Heart left ventricle (tissue), 16 donors: ENCODE data around the gene ZFP91. TPM values are rescaled to one million over a fixed set of nuclear protein-coding genes. Genes with fewer than 3 reads are reported as not detected.

ENCODE experiments used
- ATAC-seq, 4 donors: fragments of 200-7000 bp; cut with Tn5 transposase; one replicate each; pipeline ENCODE4 v1.9.1; 2020 to 2022; ENCODE audit warnings: moderate library complexity in 4 of 4, mild to moderate bottlenecking in 3 of 4, moderate number of reproducible peaks in 1 of 4
- DNase-seq, 5 donors: peaks; one replicate each; pipeline ENCODE4 v3.0.0-alpha.2; 2020
- H3K27ac ChIP-seq, 12 donors: fragments of 200-600 bp; sonication (generic) in 4 of 12; one replicate each; pipeline versions ENCODE4 v1.5.0 to v1.8.0; 2016 to 2022; ENCODE audit warnings: mild to moderate bottlenecking in 2 of 12
- H3K27me3 ChIP-seq, 9 donors: fragments of 200-600 bp; sonication (generic) in 2 of 9; one replicate each; pipeline versions ENCODE4 v1.5.1 to v1.8.0; 2016 to 2022; ENCODE audit warnings: mild to moderate bottlenecking in 3 of 9
- H3K36me3 ChIP-seq, 9 donors: fragments of 200-600 bp; sonication (generic) in 2 of 9; one replicate each; pipeline versions ENCODE4 v1.5.0 to v1.8.0; 2018 to 2022; ENCODE audit warnings: mild to moderate bottlenecking in 2 of 9
- H3K4me1 ChIP-seq, 12 donors: fragments of 200-600 bp; sonication (generic) in 4 of 12; one replicate each; pipeline versions ENCODE4 v1.5.0 to v1.8.0; 2016 to 2022; ENCODE audit warnings: mild to moderate bottlenecking in 3 of 12
- H3K4me3 ChIP-seq, 12 donors: fragments of 200-600 bp; sonication (generic) in 4 of 12; one replicate each; pipeline versions ENCODE4 v1.5.0 to v1.8.0; 2017 to 2022; ENCODE audit warnings: mild to moderate bottlenecking in 9 of 12, moderate library complexity in 4 of 12
- H3K9me3 ChIP-seq, 12 donors: fragments of 200-600 bp; sonication (generic) in 4 of 12; one replicate each; pipeline versions ENCODE4 v1.5.0 to v1.8.0; 2016 to 2022; ENCODE audit warnings: mild to moderate bottlenecking in 1 of 12
- POLR2A ChIP-seq, 2 donors: fragments of 450-650 bp; IDR thresholded peaks; one replicate each; pipeline ENCODE4 v1.6.1; 2017; ENCODE audit warnings: antibody characterized with exemption in 2 of 2, mild to moderate bottlenecking in 2 of 2, moderate library complexity in 2 of 2
- WGBS, 4 donors: extraction: QIAGEN DNeasy Blood & Tissue Kit in 2 of 4; methylation state at CpG; one replicate each; pipeline versions ENCODE4 v1.1.5 to v1.1.7; 2013 to 2018; 5-methylcytosine and 5-hydroxymethylcytosine counted together
- intact Hi-C, 10 donors: fragments of 100-400 bp; cut with DNase I; formaldehyde crosslinking; loops; one replicate each; pipeline versions ENCODE4 v1.11.1 to v1.14.2; 2022
- polyA plus RNA-seq, 2 donors: library from polyadenylated mRNA; stranded (reverse); fragments of 200-250 nt; gene quantifications; one replicate each; pipeline ENCODE4 v1.2.3, GENCODE V29; 2013
- total RNA-seq, 9 donors: library from RNA; depleted of rRNA in 2 of 9; stranded (reverse); fragments of >200 nt in 2 of 9; fragmentation: NEBNext Ultra II Directional in 3 of 9; extraction: Animal tissue kit (Norgen Biotek cat#: 25700) in 3 of 9; gene quantifications; one replicate each; pipeline versions ENCODE4 v1.1.0 to v1.2.4, GENCODE V29; 2016 to 2023
- TF ChIP-seq, protein P1 (sequence below), 12 donors: fragments of 200-600 bp; sonication (generic) in 4 of 12; IDR thresholded peaks; one replicate each; pipeline versions ENCODE4 v1.5.0 to v1.8.0; 2018 to 2022; ENCODE audit warnings: antibody characterized with exemption in 12 of 12, mild to moderate bottlenecking in 5 of 12
- donor health status: ischemic (EF 13 %, LVEDD 7.1; RV severe dilation, severe dysfunction).
- donor health status: healthy with polysubstance abuse.
- donor health status: DM: no; HTN: yes; CAD: no.
- donor health status: DM: no; HTN: no; CAD: no.
- donor health status: ischemic (EF 25% LVEDD 6.9; RV normal size, moderate dysfunction).
- donor health status: ischemic (EF 25% LVEDD 5.7; RV mildly dilated, moderate dysfunction).
- donor health status: healthy.
- donor health status: DM: yes; HTN: yes; CAD: no.
- donor health status: ischemic (EF 35%, LVEDD 5.7; RV mildly dilated, moderate dysfunction).
- donor health status: nonischemic (EF 11% LVEDD 7.7; RV severe dilation, severe dysfunction).
- donor health status: DM: yes; HTN: yes; CAD: no.
- donor health status: PGD.
- donor health status: ischemic (EF 29% LVEDD 5.4; RV normal size, mild dysfunction).
- donor health status: nonischemic (EF 23%, LVEDD 6.1; RV moderate dilation, normal function).

Gene ZFP91
- total and polyA plus RNA-seq, 11 donors = 11.2 to 67.0 (median 60.6) TPM

DNA sequence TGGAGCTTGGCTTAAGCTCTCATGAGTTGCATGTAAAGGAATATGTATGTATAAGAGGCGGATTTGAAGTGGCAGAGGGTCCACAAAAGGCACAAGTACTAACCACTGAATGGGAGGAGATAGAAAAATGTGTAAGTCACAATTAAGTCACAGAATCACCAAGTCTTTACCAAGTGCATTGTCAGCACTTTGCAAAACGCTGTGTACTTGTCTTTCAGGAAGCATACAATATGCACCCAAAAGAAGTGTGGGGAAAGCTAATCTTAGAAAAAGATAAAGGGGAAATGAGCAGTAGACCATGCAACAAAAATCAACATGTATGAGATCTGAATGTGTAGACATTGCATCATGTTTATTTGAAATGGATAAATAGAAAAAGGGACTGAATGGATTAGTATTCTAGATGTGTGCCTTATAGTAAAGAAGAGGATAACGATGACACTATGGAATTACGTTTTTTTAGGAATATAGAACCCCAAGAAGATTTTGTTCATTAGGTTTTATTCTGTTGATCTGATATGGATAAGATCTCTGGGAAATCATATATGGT, 48.1 kb downstream of the ZFP91 start:
- no peaks in the 10 kb centered on the region for H3K9me3 ChIP-seq
- H3K27me3 ChIP-seq = no peaks in the 10 kb centered on the region
- peaks cover 0 to 32% (median 18%) of the 10 kb centered on the region in 12 donors for H3K4me1 ChIP-seq
- peaks cover 0 to 41% (median 38%) of the 10 kb centered on the region in 9 donors for H3K36me3 ChIP-seq
- peak overlapping the region in 7 of 12 donors; percentile 15 to 64 (median 50) for H3K27ac ChIP-seq
- ATAC-seq = no peak
- intact Hi-C loops = loop anchor here in 2 of 10 donors (5.0 kb wide), 1 partner anchor 50 kb away; the partner anchor contains the start of genes LPXN (in 2 of the 2) and ZFP91 (in 2 of the 2)
- TF ChIP-seq, protein P1, sequence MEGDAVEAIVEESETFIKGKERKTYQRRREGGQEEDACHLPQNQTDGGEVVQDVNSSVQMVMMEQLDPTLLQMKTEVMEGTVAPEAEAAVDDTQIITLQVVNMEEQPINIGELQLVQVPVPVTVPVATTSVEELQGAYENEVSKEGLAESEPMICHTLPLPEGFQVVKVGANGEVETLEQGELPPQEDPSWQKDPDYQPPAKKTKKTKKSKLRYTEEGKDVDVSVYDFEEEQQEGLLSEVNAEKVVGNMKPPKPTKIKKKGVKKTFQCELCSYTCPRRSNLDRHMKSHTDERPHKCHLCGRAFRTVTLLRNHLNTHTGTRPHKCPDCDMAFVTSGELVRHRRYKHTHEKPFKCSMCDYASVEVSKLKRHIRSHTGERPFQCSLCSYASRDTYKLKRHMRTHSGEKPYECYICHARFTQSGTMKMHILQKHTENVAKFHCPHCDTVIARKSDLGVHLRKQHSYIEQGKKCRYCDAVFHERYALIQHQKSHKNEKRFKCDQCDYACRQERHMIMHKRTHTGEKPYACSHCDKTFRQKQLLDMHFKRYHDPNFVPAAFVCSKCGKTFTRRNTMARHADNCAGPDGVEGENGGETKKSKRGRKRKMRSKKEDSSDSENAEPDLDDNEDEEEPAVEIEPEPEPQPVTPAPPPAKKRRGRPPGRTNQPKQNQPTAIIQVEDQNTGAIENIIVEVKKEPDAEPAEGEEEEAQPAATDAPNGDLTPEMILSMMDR (IDR thresholded peaks at IDR 0.05) = no peak
- TF ChIP-seq POLR2A (IDR thresholded peaks at IDR 0.05) = no peak
- no peak overlapping the region for H3K4me3 ChIP-seq
- 80 to 84% (median 81%) methylated on average over 4 of the region's 4 CpGs for WGBS, 4 donors
- no peak for DNase-seq

DNA sequence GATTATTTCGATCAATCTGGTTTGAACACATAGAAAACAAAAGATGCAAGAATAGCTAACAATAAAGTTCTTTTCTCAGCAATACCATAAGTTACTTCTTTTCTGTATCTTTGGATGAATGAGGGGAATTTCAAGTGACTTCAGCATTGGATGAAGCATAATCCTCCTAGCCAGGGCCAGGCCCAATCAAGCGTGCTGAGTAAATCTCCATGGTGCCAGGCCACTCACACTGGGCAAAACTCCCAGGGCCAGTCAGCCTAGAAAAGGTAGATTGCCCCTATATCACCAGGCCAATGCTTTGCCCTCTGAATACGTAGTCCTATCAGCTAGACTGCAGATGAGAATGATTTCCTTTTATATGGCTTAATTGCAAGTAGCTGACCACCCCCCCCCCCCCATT, 49.6 kb downstream of the ZFP91 start:
- no peaks in the 10 kb centered on the region for H3K27me3 ChIP-seq
- intact Hi-C loops = loop anchor here in 2 of 10 donors (5.0 kb wide), 1 partner anchor 51 kb away; the partner anchor contains the start of genes LPXN (in 2 of the 2) and ZFP91 (in 2 of the 2)

DNA sequence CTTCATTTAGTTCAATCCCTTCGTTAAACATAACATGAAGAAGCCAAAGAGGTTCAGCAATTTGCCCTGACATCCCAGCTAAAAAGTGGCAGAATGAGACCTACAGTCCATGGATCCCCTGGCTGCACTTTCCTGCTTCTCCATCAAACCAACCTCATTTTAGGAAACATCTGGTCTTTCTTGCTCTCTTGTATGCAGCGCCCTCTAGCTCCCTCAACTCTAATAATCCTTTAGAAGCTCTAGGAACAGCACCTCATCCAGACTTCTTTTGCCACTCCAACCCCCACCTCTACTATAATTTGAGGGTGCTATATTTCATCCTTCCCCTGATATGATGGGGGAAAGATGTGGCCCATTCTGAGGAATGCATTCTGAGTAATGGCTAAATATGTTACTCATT, 51.0 kb downstream of the ZFP91 start:
- 33 to 51% (median 38%) methylated on average over 2 of the region's 2 CpGs for WGBS, 4 donors
- no peaks in the 10 kb centered on the region for H3K9me3 ChIP-seq
- H3K27ac ChIP-seq = no peak overlapping the region
- DNase-seq (no peak), ATAC-seq (peak; percentile 25 to 40 (median 32))
- no peak overlapping the region for H3K4me3 ChIP-seq
- no peaks in the 10 kb centered on the region for H3K27me3 ChIP-seq
- peaks cover 0 to 14% (median 10%) of the 10 kb centered on the region in 9 donors for H3K36me3 ChIP-seq
- no peak for TF ChIP-seq POLR2A (IDR thresholded peaks at IDR 0.05)
- TF ChIP-seq, protein P1 (IDR thresholded peaks at IDR 0.05) = peak in 9 of 12 donors; percentile 36 to 66 (median 53)
- intact Hi-C loops = loop anchor here in 2 of 10 donors (5.0 kb wide), 1 partner anchor 53 kb away; the partner anchor contains the start of genes LPXN (in 2 of the 2) and ZFP91 (in 2 of the 2)
- H3K4me1 ChIP-seq = peaks cover 0 to 23% (median 13%) of the 10 kb centered on the region in 12 donors

More for the DNA sequence above, 49.6 kb downstream of the ZFP91 start:
- DNase-seq (peak; percentile 33 to 61 (median 45)), ATAC-seq (peak; percentile 73 to 82 (median 79))
- WGBS, 4 donors = 62 to 83% (median 68%) methylated on average over 3 of the region's 3 CpGs
- Histone ChIP-seq H3K4me1 (peaks cover 0 to 23% (median 14%) of the 10 kb centered on the region in 12 donors), H3K4me3 (no peak overlapping the region), H3K27ac (peak overlapping the region in 5 of 12 donors; percentile 1 to 64 (median 50)), H3K36me3 (peaks cover 0 to 28% (median 24%) of the 10 kb centered on the region in 9 donors), H3K9me3 (no peaks in the 10 kb centered on the region)
- TF ChIP-seq, protein P1 (IDR thresholded peaks at IDR 0.05) = no peak
- no peak for TF ChIP-seq POLR2A (IDR thresholded peaks at IDR 0.05)

DNA sequence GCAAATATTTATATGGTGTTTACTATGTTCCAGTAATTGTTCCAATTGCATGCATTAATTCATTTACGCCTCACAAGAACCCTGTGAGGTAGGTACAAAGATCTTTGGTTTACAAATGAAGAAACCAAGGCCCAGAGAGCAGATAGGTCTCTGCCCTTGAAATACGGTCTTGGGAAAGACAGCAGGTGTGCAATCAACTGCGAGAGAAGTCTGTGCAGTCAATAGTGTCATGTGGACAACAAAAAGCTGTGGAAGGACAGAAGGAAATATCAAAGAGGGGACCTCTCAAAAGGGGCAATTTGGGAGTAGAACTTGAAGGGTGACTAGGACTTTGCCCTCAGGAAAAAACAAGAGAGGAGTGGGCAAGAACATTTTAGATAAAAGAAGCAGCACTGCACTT, 52.5 kb downstream of the ZFP91 start:
- Histone ChIP-seq H3K4me1 (peaks cover 0 to 23% (median 13%) of the 10 kb centered on the region in 12 donors), H3K27me3 (no peaks in the 10 kb centered on the region), H3K27ac (no peak overlapping the region), H3K9me3 (no peaks in the 10 kb centered on the region), H3K36me3 (peaks cover 0 to 4% (median 0%) of the 10 kb centered on the region in 9 donors), H3K4me3 (no peak overlapping the region)
- no peak for ATAC-seq
- intact Hi-C loops = no loop called here
- no peak for DNase-seq
- TF ChIP-seq POLR2A (IDR thresholded peaks at IDR 0.05) = no peak
- TF ChIP-seq, protein P1 (IDR thresholded peaks at IDR 0.05) = no peak
- 87 to 93% (median 90%) methylated on average over 3 of the region's 3 CpGs for WGBS, 4 donors
